HCT116 (cell line): Measurements from ENCODE around the gene PRICKLE2. TPM values are rescaled to one million over a fixed set of nuclear protein-coding genes. Genes with fewer than 3 reads are reported as not detected.

Source experiments
- ATAC-seq: fragments of 200-7000 bp; cut with Tn5 transposase; 2 replicates; pipeline ENCODE4 v1.9.1; 2020; ENCODE audit warnings: mild to moderate bottlenecking, moderate library complexity
- BruUV-seq: library from RNA; stranded (reverse); fragments of 400-500 nt; replicated peaks from 2 replicates; lab custom pipeline; 2021; lab: Mats Ljungman, UMichigan
- CTCF ChIA-PET: fragments of 300-600 bp; sonication (Branson Sonifier 250); formaldehyde crosslinking; loops from one replicate; lab custom pipeline; 2021; ENCODE audit warnings: antibody characterized with exemption; lab: Charles Lee
- POLR2A ChIA-PET: fragments of 300-600, 350-600 bp; sonication (Branson Sonifier 250); formaldehyde crosslinking; loops from one replicate; lab custom pipeline; 2021; ENCODE audit warnings: antibody characterized with exemption; lab: Charles Lee
- RAD21 ChIA-PET, 2 experiments: fragments of 300-600 bp; sonication (Branson Sonifier 250); formaldehyde crosslinking; loops; one replicate each; lab custom pipeline; 2023; ENCODE audit warnings: low total read pairs in 2 of 2; ENCODE audit not compliant: uncharacterized antibody in 2 of 2, unreplicated experiment in 2 of 2, low non-redundant PET in 1 of 2; lab: Charles Lee
- DNase-seq: peaks from one replicate; pipeline ENCODE4 v3.0.0-alpha.2; 2010; ENCODE audit warnings: low read depth, low spot score
- H2AFZ ChIP-seq: fragments of 200-600 bp; shearing (Covaris generic), sonication (generic); 2 replicates; pipeline ENCODE4 v1.6.1; 2017; ENCODE audit warnings: low read depth, mixed run types, mixed read lengths, antibody characterized with exemption, low read length; ENCODE audit not compliant: poor library complexity, severe bottlenecking
- H3K27ac ChIP-seq: 2 replicates; pipeline ENCODE4 v1.5.1; 2012; ENCODE audit warnings: low read depth, low read length
- H3K27me3 ChIP-seq: fragments of 200-600 bp; sonication (generic); 2 replicates; pipeline ENCODE4 v1.6.1; 2016; ENCODE audit warnings: mixed run types, low read length, mixed read lengths; ENCODE audit not compliant: insufficient read depth
- H3K36me3 ChIP-seq, 2 experiments: fragments of 200-500 bp in 1 of 2; fragments of 200-600 bp in 1 of 2; sonication (Bioruptor generic) in 1 of 2; sonication (generic) in 1 of 2; 2 replicates each; pipeline versions ENCODE4 v1.5.1 to v1.6.1; 2014 to 2016; ENCODE audit warnings: low read length in 2 of 2, inconsistent platforms in 1 of 2, mixed read lengths in 1 of 2, mixed run types in 1 of 2; ENCODE audit not compliant: insufficient read depth in 2 of 2, control insufficient read depth in 1 of 2
- H3K4me1 ChIP-seq, 2 experiments: fragments of 200-600 bp in 1 of 2; sonication (generic) in 1 of 2; 2 replicates each; pipeline versions ENCODE4 v1.5.1 to v1.6.1; 2012 to 2017; ENCODE audit warnings: low read length in 2 of 2, inconsistent platforms in 1 of 2, mild to moderate bottlenecking in 1 of 2, mixed read lengths in 1 of 2, mixed run types in 1 of 2, moderate library complexity in 1 of 2; ENCODE audit not compliant: insufficient read depth in 2 of 2, control insufficient read depth in 1 of 2
- H3K4me2 ChIP-seq: fragments of 200-600 bp; sonication (generic); 2 replicates; pipeline ENCODE4 v1.6.1; 2017; ENCODE audit warnings: mixed run types, low read length, mixed read lengths
- H3K4me3 ChIP-seq, 2 experiments: fragments of 200-600 bp in 1 of 2; sonication (generic) in 1 of 2; replicated peaks in 1 of 2; 2 replicates each; pipeline ENCODE4 v1.5.1; 2011 to 2016; ENCODE audit warnings: low read length in 2 of 2, control low read depth in 1 of 2, low read depth in 1 of 2, mild to moderate bottlenecking in 1 of 2, mixed read lengths in 1 of 2, mixed run types in 1 of 2
- H3K79me2 ChIP-seq: fragments of 200-600 bp; sonication (generic); 2 replicates; pipeline ENCODE4 v1.6.1; 2017; ENCODE audit warnings: mild to moderate bottlenecking, mixed run types, low read length, moderate library complexity, mixed read lengths; ENCODE audit not compliant: insufficient read depth
- H3K9ac ChIP-seq: fragments of 200-600 bp; sonication (generic); 2 replicates; pipeline ENCODE4 v1.6.1; 2016; ENCODE audit warnings: low read length, mixed read lengths
- H3K9me2 ChIP-seq: fragments of 200-600 bp; sonication (generic), shearing (Covaris generic); 2 replicates; pipeline ENCODE4 v1.6.1; 2017; ENCODE audit warnings: mixed run types, mild to moderate bottlenecking, moderate library complexity; ENCODE audit not compliant: insufficient read depth
- H3K9me3 ChIP-seq, 2 experiments: fragments of 200-500 bp in 1 of 2; fragments of 200-600 bp in 1 of 2; sonication (Bioruptor generic) in 1 of 2; sonication (generic) in 1 of 2; 2 replicates each; pipeline ENCODE4 v1.6.1; 2014 to 2017; ENCODE audit warnings: low read length in 2 of 2, mixed read lengths in 2 of 2, inconsistent platforms in 1 of 2, low read depth in 1 of 2, mild to moderate bottlenecking in 1 of 2, mixed run types in 1 of 2, moderate library complexity in 1 of 2; ENCODE audit not compliant: control insufficient read depth in 1 of 2, insufficient read depth in 1 of 2
- H4K20me1 ChIP-seq: fragments of 200-600 bp; sonication (generic), shearing (Covaris generic); 2 replicates; pipeline ENCODE4 v1.6.1; 2017; ENCODE audit warnings: mixed run types, mild to moderate bottlenecking, moderate library complexity; ENCODE audit not compliant: insufficient read depth
- ATF3 ChIP-seq: IDR thresholded peaks from 2 replicates; pipeline ENCODE4 v1.6.1; 2012
- CBX3 ChIP-seq: IDR thresholded peaks from 2 replicates; pipeline ENCODE4 v1.6.1; 2012; ENCODE audit warnings: low read depth
- CEBPB ChIP-seq: IDR thresholded peaks from 2 replicates; pipeline ENCODE4 v1.6.1; 2012; ENCODE audit warnings: low read depth
- EGR1 ChIP-seq: IDR thresholded peaks from 2 replicates; pipeline ENCODE4 v1.6.1; 2012; ENCODE audit warnings: low read depth
- EZH2phosphoT487 ChIP-seq: fragments of 200-600 bp; IDR thresholded peaks from 2 replicates; pipeline ENCODE4 v1.6.1; 2018; ENCODE audit warnings: antibody characterized with exemption, borderline replicate concordance
- FOSL1 ChIP-seq: IDR thresholded peaks from 2 replicates; pipeline ENCODE4 v1.6.1; 2012; ENCODE audit warnings: low read depth
- JUND ChIP-seq: IDR thresholded peaks from 2 replicates; pipeline ENCODE4 v1.6.1; 2012
- POLR2A ChIP-seq: IDR thresholded peaks from 2 replicates; pipeline ENCODE4 v1.7.0; 2011; ENCODE audit warnings: borderline replicate concordance; ENCODE audit not compliant: insufficient read depth, insufficient read length; ENCODE audit errors: extremely low read depth
- POLR2AphosphoS5 ChIP-seq: IDR thresholded peaks from 2 replicates; pipeline ENCODE4 v1.6.1; 2011; ENCODE audit warnings: mild to moderate bottlenecking, low read depth, low read length, moderate library complexity
- RAD21 ChIP-seq: IDR thresholded peaks from 2 replicates; pipeline ENCODE4 v1.6.1; 2012; ENCODE audit warnings: low read depth, mild to moderate bottlenecking
- REST ChIP-seq: IDR thresholded peaks from 2 replicates; pipeline ENCODE4 v1.6.1; 2012; ENCODE audit warnings: low read depth
- SRF ChIP-seq: IDR thresholded peaks from 2 replicates; pipeline ENCODE4 v1.6.1; 2012; ENCODE audit warnings: low read depth
- YY1 ChIP-seq: IDR thresholded peaks from 2 replicates; pipeline ENCODE4 v1.6.1; 2011; ENCODE audit warnings: low read length, low read depth, moderate library complexity, mild to moderate bottlenecking; ENCODE audit not compliant: insufficient replicate concordance; ENCODE audit errors: extremely low read depth
- ZBTB33 ChIP-seq: IDR thresholded peaks from 2 replicates; pipeline ENCODE4 v1.6.1; 2011; ENCODE audit warnings: mild to moderate bottlenecking, low read length, moderate library complexity; ENCODE audit not compliant: insufficient replicate concordance; ENCODE audit errors: extremely low read depth
- intact Hi-C: fragments of 100-400 bp; cut with micrococcal nuclease; formaldehyde crosslinking; loops from 2 replicates; pipeline ENCODE4 v1.10.0; 2022
- total RNA-seq: library from RNA; stranded (reverse); gene quantifications from one replicate; pipeline ENCODE4 v1.2.1, GENCODE V29; 2021; ENCODE audit not compliant: unreplicated experiment
- TF ChIP-seq, protein P1 (sequence below): IDR thresholded peaks from 2 replicates; pipeline ENCODE4 v1.6.1; 2012

The PRICKLE2 gene
- total RNA-seq, 1 experiment from 2014 or later, result 0.05 TPM

DNA sequence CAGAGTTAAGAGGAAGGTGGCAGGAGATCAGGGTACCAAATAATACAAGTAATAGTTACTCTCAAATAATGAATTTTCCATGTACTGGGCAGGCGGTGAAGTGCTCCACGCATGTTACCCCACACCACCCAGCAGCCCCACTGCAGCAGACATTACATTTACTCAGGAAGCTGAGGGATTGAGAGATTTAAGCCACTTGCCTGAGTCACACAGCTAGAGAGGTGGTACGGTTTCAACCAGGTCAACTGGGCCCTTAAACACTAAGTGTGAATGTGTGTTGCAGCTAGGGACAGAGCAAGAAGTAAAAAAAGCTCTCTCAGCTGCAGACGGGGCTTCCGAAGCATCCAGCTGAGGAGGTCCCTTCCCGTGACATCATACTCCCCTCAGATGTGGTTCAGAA lies 91.3 kb downstream of the PRICKLE2 start:
- DNase-seq (no peak), ATAC-seq (no peak)
- no TSS peak for BruUV-seq
- Histone ChIP-seq H2AFZ (no peak overlapping the region), H3K36me3 (no peaks in the 10 kb centered on the region), H3K9me3 (no peaks in the 10 kb centered on the region), H4K20me1 (no peaks in the 10 kb centered on the region), H3K27me3 (peaks cover 41% of the 10 kb centered on the region), H3K27ac (no peak overlapping the region), H3K79me2 (no peaks in the 10 kb centered on the region)
- ChIA-PET CTCF (no interaction called here), POLR2A (no interaction called here)
- intact Hi-C loops, result no loop called here
- no peak for TF ChIP-seq RAD21
- TF ChIP-seq POLR2A, result no peak
- TF ChIP-seq, protein P1, sequence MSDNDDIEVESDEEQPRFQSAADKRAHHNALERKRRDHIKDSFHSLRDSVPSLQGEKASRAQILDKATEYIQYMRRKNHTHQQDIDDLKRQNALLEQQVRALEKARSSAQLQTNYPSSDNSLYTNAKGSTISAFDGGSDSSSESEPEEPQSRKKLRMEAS, result no peak
- no peak for TF ChIP-seq YY1
- TF ChIP-seq REST, result no peak
- TF ChIP-seq JUND, result no peak
- TF ChIP-seq FOSL1, result no peak
- no peak for TF ChIP-seq CEBPB
- TF ChIP-seq ATF3, result no peak
- no peak for TF ChIP-seq SRF
- TF ChIP-seq EZH2phosphoT487, result no peak
- no peak for TF ChIP-seq ZBTB33
- TF ChIP-seq EGR1, result no peak
- no peak for TF ChIP-seq CBX3
- TF ChIP-seq POLR2AphosphoS5, result no peak
- TF ChIP-seq, all 23 proteins: peak for 0
- H3K4me1 ChIP-seq, result no peaks in the 10 kb centered on the region
- H3K4me2 ChIP-seq, result no peak overlapping the region
- RAD21 ChIA-PET, result no interaction called here
- no peak overlapping the region for H3K4me3 ChIP-seq
- no peaks in the 10 kb centered on the region for H3K9me2 ChIP-seq
- H3K9ac ChIP-seq, result no peak overlapping the region
